B cell (primary cell): ENCODE measurements around the gene PLCB1. TPM values are rescaled to one million over a fixed set of nuclear protein-coding genes. Genes with fewer than 3 reads are reported as not detected.

Source experiments
- ATAC-seq: fragments of 200-7000 bp; cut with Tn5 transposase; one replicate; pipeline ENCODE4 v1.10.0; 2021; ENCODE audit warnings: low read depth, mild to moderate bottlenecking, moderate number of reproducible peaks, moderate library complexity
- CTCF ChIA-PET: fragments of 350-600 bp; sonication (Branson Sonifier 250); formaldehyde crosslinking; loops from one replicate; lab custom pipeline; 2021; ENCODE audit warnings: antibody characterized with exemption, inconsistent platforms; lab: Charles Lee
- POLR2A ChIA-PET: fragments of 350-600 bp; sonication (Branson Sonifier 250); formaldehyde crosslinking; loops from one replicate; lab custom pipeline; 2021; ENCODE audit warnings: antibody characterized with exemption; lab: Charles Lee
- DNase-seq: peaks from one replicate; pipeline ENCODE4 v3.0.0; 2013
- H2AFZ ChIP-seq: 2 replicates; pipeline ENCODE4 v1.6.1; 2012; ENCODE audit warnings: mild to moderate bottlenecking, low read depth, low read length; ENCODE audit not compliant: insufficient read depth, poor library complexity, severe bottlenecking
- H3K27ac ChIP-seq, 2 donors: 1 replicate in 1 of 2; 2 replicates in 1 of 2; pipeline ENCODE4 v1.5.1; 2012 to 2013; ENCODE audit warnings: low read length in 2 of 2, mild to moderate bottlenecking in 2 of 2, moderate library complexity in 1 of 2
- H3K27me3 ChIP-seq, 4 experiments: fragments of 200-600 bp in 1 of 4; sonication (generic) in 1 of 4; replicated peaks in 1 of 4; 1 replicate in 2 of 4; 2 replicates in 2 of 4; pipeline versions ENCODE4 v1.6.1 to v1.7.0; 2013 to 2016; ENCODE audit warnings: low read length in 3 of 4, mild to moderate bottlenecking in 2 of 4, mixed read lengths in 1 of 4, moderate library complexity in 1 of 4; ENCODE audit not compliant: insufficient read depth in 4 of 4, control insufficient read depth in 3 of 4; ENCODE audit errors: control extremely low read depth in 1 of 4
- H3K36me3 ChIP-seq, 2 experiments: replicated peaks in 1 of 2; 1 replicate in 1 of 2; 2 replicates in 1 of 2; pipeline versions ENCODE4 v1.6.1 to v1.7.1; 2013; ENCODE audit warnings: low read length in 1 of 2; ENCODE audit not compliant: insufficient read depth in 2 of 2, control insufficient read depth in 1 of 2; ENCODE audit errors: control extremely low read depth in 1 of 2, extremely low read depth in 1 of 2
- H3K4me1 ChIP-seq, 2 donors: fragments of 200-600 bp in 1 of 2; sonication (generic) in 1 of 2; 1 replicate in 1 of 2; 2 replicates in 1 of 2; pipeline versions ENCODE4 v1.5.1 to v1.6.1; 2013 to 2017; ENCODE audit warnings: low read length in 2 of 2; ENCODE audit not compliant: control insufficient read depth in 2 of 2, insufficient read depth in 2 of 2
- H3K4me2 ChIP-seq: replicated peaks from 2 replicates; pipeline ENCODE3; 2012; ENCODE audit warnings: mild to moderate bottlenecking, low read depth, low read length; ENCODE audit not compliant: poor library complexity, severe bottlenecking
- H3K4me3 ChIP-seq, 5 experiments: fragments of 200-600 bp in 1 of 5; sonication (generic) in 1 of 5; 1 replicate in 3 of 5; 2 replicates in 2 of 5; pipeline versions ENCODE4 v1.5.1 to v1.7.0; 2011 to 2016; ENCODE audit warnings: low read length in 4 of 5, mild to moderate bottlenecking in 4 of 5, low read depth in 2 of 5, control low read depth in 1 of 5, moderate library complexity in 1 of 5; ENCODE audit not compliant: insufficient read depth in 1 of 5; ENCODE audit errors: control extremely low read depth in 1 of 5, extremely low read depth in 1 of 5
- H3K79me2 ChIP-seq: fragments of 200-600 bp; sonication (generic); one replicate; pipeline ENCODE4 v1.6.0; 2016; ENCODE audit warnings: low read length; ENCODE audit not compliant: control insufficient read depth, insufficient read depth
- H3K9ac ChIP-seq: fragments of 200-600 bp; sonication (generic); 2 replicates; pipeline ENCODE4 v1.6.1; 2017; ENCODE audit warnings: mild to moderate bottlenecking, low read length, moderate library complexity
- H3K9me3 ChIP-seq, 3 donors: one replicate each; pipeline versions ENCODE4 v1.6.1 to v1.7.1; 2013; ENCODE audit warnings: low read length in 2 of 3; ENCODE audit not compliant: control insufficient read depth in 2 of 3, insufficient read depth in 1 of 3; ENCODE audit errors: control extremely low read depth in 1 of 3
- H4K20me1 ChIP-seq: 2 replicates; pipeline ENCODE4 v1.6.0; 2012; ENCODE audit warnings: mild to moderate bottlenecking, low read length; ENCODE audit not compliant: insufficient read depth, control insufficient read depth, poor library complexity, severe bottlenecking
- H3K27ac Mint-ChIP-seq: one replicate; pipeline ENCODE4 v1.8.0; 2021; ENCODE audit warnings: mixed read lengths
- H3K27me3 Mint-ChIP-seq: one replicate; pipeline ENCODE4 v1.8.0; 2021; ENCODE audit warnings: mixed read lengths
- H3K4me1 Mint-ChIP-seq: one replicate; pipeline ENCODE4 v1.8.0; 2021; ENCODE audit warnings: mixed read lengths
- H3K4me3 Mint-ChIP-seq: one replicate; pipeline ENCODE4 v1.8.0; 2021; ENCODE audit warnings: mixed read lengths
- H3K9me3 Mint-ChIP-seq: one replicate; pipeline ENCODE4 v1.8.0; 2022; ENCODE audit warnings: mixed read lengths; ENCODE audit not compliant: insufficient read depth
- EZH2 ChIP-seq: IDR thresholded peaks from 2 replicates; pipeline ENCODE4 v1.6.1; 2012; ENCODE audit warnings: borderline replicate concordance, low read depth, mild to moderate bottlenecking, moderate library complexity, low read length; ENCODE audit not compliant: insufficient read depth, poor library complexity, severe bottlenecking
- WGBS: methylation state at CpG from one replicate; pipeline ENCODE4 v1.1.5; 2013; ENCODE audit warnings: missing lambda C conversion rate; ENCODE audit not compliant: insufficient coverage; 5-methylcytosine and 5-hydroxymethylcytosine counted together
- intact Hi-C: fragments of 100-400 bp; cut with micrococcal nuclease; formaldehyde crosslinking; loops from one replicate; pipeline ENCODE4 v1.10.0; 2022
- polyA plus RNA-seq: library from polyadenylated mRNA; depleted of rRNA; stranded (reverse); fragments of >200 nt; gene quantifications from 2 replicates; pipeline ENCODE4 v1.2.3, GENCODE V29; 2012
- total RNA-seq, 2 donors: library from RNA; stranded (reverse); fragments of 120-200 nt in 1 of 2; gene quantifications; 1 replicate in 1 of 2; 2 replicates in 1 of 2; pipeline versions ENCODE4 v1.2.3 to v1.2.4, GENCODE V29; 2013 to 2022
- TF ChIP-seq, protein P1 (sequence below): fragments of 200-600 bp; IDR thresholded peaks from one replicate; pipeline ENCODE4 v1.8.0; 2022; ENCODE audit warnings: antibody characterized with exemption, mild to moderate bottlenecking

The PLCB1 gene
- total and polyA plus RNA-seq, 2 donors (not counting 1 experiment from before 2014, with no cell fraction given), result 0.18 to 0.47 TPM

GRCh38 chr20:8557711-8558110 lies 425.6 kb downstream of the PLCB1 start:
- DNase-seq, result no peak
- ATAC-seq, result no peak
- Mint-ChIP-seq H3K4me1 (no peaks in the 10 kb centered on the region), H3K4me3 (no peak overlapping the region), H3K9me3 (peaks cover 8% of the 10 kb centered on the region), H3K27me3 (no peaks in the 10 kb centered on the region), H3K27ac (no peak overlapping the region)
- no peaks in the 10 kb centered on the region for H4K20me1 ChIP-seq
- H3K9me3 ChIP-seq, result peaks cover 0 to 3% (median 2%) of the 10 kb centered on the region in 3 donors
- no peaks in the 10 kb centered on the region for H3K4me1 ChIP-seq
- TF ChIP-seq, protein P1, sequence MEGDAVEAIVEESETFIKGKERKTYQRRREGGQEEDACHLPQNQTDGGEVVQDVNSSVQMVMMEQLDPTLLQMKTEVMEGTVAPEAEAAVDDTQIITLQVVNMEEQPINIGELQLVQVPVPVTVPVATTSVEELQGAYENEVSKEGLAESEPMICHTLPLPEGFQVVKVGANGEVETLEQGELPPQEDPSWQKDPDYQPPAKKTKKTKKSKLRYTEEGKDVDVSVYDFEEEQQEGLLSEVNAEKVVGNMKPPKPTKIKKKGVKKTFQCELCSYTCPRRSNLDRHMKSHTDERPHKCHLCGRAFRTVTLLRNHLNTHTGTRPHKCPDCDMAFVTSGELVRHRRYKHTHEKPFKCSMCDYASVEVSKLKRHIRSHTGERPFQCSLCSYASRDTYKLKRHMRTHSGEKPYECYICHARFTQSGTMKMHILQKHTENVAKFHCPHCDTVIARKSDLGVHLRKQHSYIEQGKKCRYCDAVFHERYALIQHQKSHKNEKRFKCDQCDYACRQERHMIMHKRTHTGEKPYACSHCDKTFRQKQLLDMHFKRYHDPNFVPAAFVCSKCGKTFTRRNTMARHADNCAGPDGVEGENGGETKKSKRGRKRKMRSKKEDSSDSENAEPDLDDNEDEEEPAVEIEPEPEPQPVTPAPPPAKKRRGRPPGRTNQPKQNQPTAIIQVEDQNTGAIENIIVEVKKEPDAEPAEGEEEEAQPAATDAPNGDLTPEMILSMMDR, result no peak
- TF ChIP-seq EZH2, result no peak
- H3K27me3 ChIP-seq, result no peaks in the 10 kb centered on the region
- POLR2A ChIA-PET, result no interaction called here
- H3K4me3 ChIP-seq, result no peak overlapping the region
- no peak overlapping the region for H2AFZ ChIP-seq
- H3K4me2 ChIP-seq, result no peak overlapping the region
- CTCF ChIA-PET, result no interaction called here
- no CpG with 5 or more reads among the region's 1 CpG for WGBS
- intact Hi-C loops, result no loop called here
- no peaks in the 10 kb centered on the region for H3K79me2 ChIP-seq
- H3K27ac ChIP-seq, result no peak overlapping the region
- no peak overlapping the region for H3K9ac ChIP-seq
- no peaks in the 10 kb centered on the region for H3K36me3 ChIP-seq

GRCh38 chr20:8562356-8562755 lies 430.3 kb downstream of the PLCB1 start:
- intact Hi-C loops, result no loop called here
- DNase-seq, result no peak
- ChIA-PET POLR2A (no interaction called here), CTCF (no interaction called here)
- Histone ChIP-seq H3K9me3 (peaks cover 0 to under 1% (median 0%) of the 10 kb centered on the region in 3 donors), H3K9ac (no peak overlapping the region), H2AFZ (no peak overlapping the region), H3K4me3 (no peak overlapping the region), H3K27me3 (no peaks in the 10 kb centered on the region), H3K27ac (no peak overlapping the region), H3K79me2 (no peaks in the 10 kb centered on the region), H3K4me1 (no peaks in the 10 kb centered on the region), H3K36me3 (no peaks in the 10 kb centered on the region), H4K20me1 (no peaks in the 10 kb centered on the region), H3K4me2 (no peak overlapping the region)
- Mint-ChIP-seq H3K27me3 (no peaks in the 10 kb centered on the region), H3K4me1 (no peaks in the 10 kb centered on the region), H3K27ac (no peak overlapping the region), H3K9me3 (peaks cover 6% of the 10 kb centered on the region), H3K4me3 (no peak overlapping the region)
- WGBS, result 100% methylated on average over 2 of the region's 3 CpGs
- TF ChIP-seq, protein P1, result no peak
- TF ChIP-seq EZH2, result no peak
- ATAC-seq, result no peak
